Stimulated activated CD4-positive, alpha-beta T cell treated with anti-CD3 and anti-CD28 coated beads, Interleukin-4, amount 100 ng/mL, for 1 hour (primary cell): Measurements from ENCODE around the gene HOXC5.

Experiments used
- DNase-seq: peaks from one replicate; pipeline ENCODE4 v3.0.0-alpha.2; 2020

HOXC5 gene

DNA sequence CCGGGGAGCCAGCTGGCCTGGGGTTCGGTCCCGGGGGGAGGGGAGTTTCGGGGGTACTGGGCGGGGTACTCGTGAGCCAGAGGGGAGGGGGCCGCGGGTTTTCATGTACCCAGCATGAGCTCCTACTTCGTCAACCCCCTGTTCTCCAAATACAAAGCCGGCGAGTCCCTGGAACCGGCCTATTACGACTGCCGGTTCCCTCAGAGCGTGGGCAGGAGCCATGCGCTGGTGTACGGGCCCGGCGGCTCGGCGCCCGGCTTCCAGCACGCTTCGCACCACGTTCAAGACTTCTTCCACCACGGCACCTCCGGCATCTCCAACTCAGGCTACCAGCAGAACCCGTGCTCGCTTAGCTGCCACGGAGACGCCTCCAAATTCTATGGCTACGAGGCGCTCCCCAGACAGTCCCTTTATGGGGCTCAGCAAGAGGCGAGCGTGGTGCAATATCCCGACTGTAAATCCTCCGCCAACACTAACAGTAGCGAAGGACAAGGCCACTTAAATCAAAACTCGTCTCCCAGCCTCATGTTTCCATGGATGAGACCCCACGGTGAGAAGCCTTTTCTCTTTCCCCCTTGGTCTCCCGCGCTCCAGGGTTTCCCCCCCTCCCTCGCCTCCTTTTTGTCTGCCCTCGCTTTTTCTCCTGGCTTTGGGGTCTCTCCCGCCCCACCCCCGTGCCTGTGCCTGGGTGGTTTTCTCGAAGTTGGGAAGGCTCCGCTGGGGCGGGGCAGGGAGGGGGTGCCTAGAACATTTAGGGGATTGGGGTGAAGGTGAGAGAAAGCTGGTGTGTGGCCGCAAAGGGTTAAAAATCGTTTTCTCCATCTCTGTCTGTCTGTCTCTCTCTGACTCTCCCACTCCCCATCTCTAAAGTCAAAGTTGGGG, 23.4 kb upstream of the HOXC5 start:
- peak; percentile 37 for DNase-seq

DNA sequence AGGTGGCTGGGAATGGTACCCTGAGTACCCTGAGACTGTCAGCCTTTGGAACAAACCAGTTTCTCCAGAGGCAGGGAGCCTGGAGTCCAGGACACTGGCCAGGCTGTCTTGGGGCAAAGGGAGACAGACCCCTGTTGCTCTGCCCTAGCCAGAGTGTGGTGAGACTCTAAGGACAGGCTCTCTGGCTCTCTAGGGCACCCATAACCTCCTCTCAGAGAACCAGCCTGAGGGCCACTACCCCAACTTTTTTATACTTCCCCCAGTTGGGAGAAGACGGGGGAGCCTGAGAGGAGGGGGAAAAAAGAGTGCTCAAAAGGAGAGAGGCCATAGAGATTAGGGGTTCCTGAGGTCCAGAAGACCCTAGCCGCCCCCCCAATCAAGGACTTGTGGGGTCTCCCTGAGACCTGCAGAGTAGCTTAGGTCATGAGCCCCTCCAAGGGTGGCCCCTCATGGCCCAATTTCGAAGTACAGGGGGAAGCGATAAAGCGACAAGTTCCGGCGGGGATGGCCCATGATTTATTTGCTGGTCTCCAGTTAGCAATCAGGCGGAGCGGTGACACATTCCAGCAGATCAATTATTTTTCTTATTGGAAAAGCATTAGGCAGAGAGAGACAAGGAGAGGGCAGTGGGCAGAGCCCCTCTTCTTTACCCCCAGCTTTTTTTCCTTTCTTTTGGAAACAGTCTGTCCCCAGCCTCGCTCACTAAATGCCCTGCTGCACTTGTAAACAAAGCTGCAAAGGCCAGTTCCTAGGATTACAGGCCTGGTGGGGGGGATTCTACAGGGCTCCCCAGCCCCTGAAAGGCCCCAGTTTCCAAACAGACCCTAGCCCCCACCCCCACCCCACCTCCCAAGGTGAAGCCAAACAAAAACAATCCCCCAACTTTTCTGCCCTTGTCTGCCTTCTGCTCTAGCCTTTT, 22.5 kb upstream of the HOXC5 start:
- no peak for DNase-seq

DNA sequence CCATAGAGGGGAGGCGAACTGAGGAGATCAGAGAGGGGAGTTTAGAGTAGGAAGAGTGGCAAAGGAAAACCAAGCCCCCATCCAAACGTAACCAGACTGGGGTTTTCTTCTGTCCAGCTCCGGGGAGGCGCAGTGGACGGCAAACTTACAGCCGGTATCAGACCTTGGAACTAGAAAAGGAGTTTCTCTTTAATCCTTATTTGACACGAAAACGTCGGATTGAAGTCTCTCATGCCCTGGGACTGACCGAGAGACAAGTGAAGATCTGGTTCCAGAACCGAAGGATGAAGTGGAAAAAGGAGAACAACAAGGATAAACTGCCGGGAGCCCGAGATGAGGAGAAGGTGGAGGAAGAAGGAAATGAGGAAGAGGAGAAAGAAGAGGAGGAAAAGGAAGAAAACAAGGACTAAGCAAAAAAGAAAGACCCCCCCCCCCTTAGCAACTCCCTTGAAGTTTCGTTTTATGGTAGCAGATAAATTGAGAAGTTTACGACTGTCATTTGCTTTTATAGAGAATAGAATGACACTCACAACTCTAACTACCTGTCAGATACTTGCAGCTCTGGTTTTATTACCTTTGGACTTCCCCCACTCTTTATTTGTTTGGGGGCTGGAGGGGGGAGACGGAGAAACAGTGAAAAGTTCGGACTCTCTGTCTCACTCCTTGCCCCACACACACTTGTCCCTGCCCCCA, 21.7 kb upstream of the HOXC5 start:
- no peak for DNase-seq

DNA sequence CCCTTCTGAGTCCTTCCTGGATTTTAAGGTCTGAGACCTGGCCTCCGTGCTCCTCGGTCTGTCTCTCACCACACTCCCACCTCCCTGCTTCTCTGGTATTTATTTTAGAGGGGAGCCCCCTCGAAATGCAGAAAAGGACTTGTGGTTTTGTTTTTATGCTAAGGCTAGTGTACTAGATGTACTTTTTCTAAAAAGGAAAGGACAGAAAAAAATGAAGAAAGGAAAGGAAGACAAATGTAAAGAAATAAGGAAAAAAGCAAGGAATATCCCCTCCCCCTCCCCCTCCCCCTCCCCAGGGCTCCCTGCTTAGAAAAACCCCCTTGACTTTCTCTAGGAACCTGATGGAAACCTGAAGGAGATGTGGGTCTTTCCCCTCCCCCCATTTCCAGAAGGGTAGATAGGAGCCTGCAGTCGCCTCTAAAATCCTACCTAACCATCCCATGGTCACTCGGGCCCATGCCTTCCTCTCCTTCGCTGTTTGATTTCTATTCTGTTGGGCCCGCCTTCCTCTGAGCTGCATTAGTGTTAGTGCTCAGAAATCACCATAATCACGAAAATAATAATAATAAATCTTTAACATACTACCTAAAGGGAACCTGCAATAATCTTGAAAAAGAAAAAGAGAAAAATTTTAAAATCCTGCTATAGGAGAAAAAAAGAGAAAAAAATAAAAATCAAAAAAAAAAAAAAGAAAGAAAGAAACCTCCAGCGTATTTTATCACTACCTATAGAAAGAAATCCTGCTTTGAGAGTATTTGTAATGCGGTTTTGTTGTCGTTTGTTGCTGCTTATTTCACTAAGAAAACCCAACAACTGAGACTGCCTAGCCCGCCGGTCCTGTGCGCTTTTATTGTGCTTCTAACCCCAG, 21.0 kb upstream of the HOXC5 start:
- DNase-seq = no peak

DNA sequence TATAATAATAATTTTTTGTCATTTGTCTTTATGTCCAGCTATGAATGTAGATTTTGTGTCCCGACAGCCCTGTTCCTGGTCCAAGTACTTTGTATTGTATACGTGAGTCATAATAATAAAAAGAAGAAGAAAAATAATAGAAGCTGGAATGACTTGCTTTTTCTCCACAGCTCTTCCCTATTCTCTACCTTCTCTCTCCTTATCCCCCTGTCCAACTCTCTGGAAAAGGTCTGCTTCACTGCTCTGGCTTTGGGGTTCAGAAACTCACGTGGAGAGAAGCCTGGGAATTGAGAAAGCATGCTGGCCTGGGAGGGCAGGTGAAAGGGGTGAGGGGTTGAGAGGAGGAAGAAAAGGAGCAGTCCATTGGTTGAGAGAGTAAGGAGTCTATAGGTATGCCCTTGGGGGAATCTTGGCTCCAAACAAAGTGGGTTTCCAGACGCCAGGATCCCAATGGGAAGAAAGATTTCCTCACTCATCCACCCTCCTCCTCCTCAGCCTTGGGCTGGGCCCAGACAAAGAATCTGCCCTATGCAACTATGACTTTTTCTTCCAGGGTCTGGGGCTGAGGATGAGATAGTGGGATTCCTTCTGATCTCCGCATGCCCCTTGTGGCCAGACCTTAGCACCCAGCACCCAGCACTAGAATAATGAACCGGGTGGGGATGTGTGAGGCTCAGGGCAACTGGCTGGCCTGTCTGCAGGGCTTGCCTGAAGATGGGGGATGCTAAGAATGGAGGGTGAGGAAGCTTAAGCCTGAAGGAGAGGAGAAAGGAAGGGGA, 20.0 kb upstream of the HOXC5 start:
- DNase-seq = no peak

DNA sequence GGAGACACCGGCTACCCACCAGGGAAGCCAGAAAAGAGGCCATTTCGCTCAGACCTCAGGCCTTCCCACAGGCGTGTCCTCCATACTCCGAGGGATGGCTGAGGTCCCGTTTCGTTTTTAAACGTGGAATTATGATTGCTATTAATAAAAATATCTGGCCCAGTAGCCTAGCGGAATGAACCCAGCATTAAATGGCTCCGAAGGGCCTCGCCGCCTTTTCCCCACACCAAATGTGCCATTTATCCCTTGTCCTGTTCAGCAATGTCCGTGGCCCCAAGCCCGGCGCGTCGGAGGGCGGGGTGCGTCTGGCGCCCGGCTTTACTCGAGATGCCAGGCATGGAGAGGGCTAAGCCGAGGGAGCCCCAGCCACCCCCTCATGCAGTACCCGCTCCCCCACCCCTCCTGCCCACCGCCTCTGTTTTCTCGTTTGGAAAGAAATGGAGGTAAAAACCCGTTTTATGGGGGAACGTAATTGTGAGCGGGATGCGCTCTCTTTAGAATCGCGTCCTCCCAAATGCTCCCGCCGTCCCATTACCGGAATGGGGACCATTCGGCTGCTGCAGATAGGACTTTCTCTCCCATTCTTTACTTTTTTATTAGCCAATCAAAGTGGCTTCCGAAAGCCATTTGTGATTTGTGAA, 18.4 kb upstream of the HOXC5 start:
- DNase-seq = no peak

DNA sequence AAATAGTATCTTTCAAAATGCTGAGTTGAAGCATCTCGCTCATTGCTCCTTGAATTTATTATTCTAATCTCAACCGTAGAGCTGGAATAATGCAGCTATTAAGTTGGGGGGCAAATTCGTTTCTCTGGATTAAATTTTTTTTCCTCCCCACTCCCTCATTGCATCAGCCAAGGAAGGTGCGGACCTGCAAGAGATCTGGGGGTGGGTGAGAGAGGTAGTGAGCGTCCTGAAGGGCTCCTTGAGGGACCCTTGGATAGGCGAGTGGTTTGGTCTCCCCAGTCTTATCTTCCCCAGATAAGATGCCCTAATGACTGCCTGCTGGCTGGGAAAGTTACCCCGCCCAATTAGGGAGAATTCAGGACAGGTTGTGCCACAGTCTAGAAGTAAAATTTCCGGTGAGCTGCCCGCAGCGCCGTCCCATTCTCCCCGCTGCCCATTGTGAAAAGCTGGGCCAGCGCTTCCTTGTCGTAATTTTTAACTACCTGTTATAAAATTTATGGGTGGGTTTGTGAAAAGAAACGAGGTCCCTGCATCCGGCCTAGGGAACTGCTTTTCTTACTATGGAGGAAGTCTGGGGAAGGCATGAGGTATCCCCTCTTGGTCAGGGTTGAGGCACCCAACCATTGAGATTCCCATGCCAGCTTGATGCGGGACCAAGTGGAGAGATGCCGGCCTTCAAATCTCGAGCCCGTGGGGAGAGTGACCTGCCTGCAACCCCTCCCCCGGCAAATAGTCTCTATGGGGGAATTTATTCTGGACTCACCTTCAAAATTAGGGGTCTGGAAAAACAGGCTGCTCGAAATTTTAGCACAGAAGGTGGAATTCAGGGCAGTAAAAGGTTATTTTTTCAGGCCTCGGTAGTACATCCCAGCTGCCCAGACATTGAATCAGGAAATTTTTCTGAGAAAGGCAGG, 17.6 kb upstream of the HOXC5 start:
- no peak for DNase-seq

DNA sequence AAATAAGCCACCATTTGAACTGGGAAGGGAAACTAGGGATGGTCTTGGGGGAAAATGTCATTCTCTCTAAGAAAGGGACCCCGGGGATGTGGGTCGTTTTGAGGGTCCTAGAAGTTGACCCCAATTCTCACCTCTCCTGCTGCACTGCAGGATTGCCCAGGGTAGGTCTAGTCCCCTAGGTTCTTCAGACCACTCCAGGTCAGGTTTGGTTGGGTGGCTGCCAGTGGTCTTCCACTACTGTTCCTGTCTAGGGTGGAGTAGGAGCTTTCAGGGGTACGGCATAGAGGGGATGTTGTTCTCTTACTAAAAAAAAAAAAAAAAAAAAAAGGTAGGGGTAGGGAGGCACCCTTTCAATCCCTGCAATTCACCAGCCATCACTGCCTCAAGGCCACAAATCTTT, 16.8 kb upstream of the HOXC5 start:
- no peak for DNase-seq

DNA sequence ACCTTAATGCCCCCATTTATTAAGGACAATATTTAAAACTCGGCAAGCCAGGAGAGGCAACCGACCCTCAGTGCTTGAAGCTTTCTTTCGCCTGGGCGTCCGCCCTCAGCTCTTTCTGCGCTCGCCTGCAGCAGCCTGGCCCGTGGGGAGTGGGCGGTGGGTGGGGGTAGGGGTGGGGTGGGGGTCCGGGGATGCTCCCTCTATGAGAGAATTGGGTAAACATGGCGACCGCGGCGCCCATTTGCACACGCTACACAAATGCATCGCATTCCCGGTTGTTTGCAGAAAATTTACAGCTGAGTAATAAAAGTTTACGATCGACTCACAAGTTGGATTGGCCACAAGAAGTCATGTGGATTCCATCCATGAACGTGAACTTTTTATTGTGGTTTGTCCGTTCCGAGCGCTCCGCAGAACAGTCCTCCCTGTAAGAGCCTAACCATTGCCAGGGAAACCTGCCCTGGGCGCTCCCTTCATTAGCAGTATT, 16.3 kb upstream of the HOXC5 start:
- no peak for DNase-seq

DNA sequence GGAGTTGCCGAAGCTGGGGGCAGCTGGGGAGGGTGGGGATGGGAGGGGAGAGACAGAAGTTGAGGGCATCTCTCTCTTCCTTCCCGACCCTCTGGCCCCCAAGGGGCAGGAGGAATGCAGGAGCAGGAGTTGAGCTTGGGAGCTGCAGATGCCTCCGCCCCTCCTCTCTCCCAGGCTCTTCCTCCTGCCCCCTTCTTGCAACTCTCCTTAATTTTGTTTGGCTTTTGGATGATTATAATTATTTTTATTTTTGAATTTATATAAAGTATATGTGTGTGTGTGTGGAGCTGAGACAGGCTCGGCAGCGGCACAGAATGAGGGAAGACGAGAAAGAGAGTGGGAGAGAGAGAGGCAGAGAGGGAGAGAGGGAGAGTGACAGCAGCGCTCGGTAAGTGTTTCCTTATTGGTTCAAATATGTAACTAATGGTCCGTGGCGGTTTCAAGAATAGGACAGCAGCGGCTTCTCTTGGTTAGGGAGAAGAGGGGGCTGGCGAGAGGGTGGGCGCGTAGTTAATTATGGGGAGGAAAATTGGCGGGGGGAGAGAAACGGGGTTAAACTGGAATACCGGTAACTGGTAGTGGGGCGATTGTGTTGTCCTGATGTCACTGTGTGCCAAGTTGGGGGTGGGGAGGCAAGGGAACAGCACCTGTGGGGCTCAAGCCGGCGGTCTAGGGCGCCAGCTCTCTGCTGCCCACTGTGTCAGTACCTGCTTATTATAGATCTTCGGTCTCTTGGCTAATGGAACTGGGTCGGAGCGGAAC, 15.6 kb upstream of the HOXC5 start:
- no peak for DNase-seq

DNA sequence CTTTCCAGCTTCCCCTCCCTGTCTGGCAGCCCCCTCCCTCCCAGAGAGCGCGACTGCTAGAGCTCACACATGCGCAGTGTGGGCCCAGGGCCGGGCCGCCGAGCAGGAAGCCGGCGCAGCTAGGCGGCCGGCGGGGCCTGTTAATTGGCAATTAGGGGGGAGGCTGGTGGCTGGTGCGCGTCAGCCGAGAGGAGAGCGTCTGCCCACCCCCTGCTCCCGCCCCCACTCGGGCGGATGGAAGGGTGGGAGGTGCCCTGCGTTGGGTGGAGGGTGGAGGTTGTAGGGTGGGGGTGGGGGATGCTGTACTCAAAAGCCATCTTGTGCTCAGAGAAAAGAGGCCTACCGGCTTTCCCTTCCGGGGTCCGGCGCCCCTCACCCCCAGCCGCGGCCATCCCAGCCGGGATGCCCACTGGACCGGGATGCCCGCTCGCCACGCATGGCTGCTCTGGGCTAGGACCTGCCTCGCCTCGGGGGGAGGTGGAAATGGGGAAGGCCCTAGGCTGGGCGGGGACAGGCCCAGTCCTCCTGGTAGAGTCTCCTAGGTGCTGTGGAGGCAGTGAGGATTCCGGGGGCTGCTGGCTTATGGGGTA, 14.9 kb upstream of the HOXC5 start:
- peak; percentile 72 for DNase-seq

DNA sequence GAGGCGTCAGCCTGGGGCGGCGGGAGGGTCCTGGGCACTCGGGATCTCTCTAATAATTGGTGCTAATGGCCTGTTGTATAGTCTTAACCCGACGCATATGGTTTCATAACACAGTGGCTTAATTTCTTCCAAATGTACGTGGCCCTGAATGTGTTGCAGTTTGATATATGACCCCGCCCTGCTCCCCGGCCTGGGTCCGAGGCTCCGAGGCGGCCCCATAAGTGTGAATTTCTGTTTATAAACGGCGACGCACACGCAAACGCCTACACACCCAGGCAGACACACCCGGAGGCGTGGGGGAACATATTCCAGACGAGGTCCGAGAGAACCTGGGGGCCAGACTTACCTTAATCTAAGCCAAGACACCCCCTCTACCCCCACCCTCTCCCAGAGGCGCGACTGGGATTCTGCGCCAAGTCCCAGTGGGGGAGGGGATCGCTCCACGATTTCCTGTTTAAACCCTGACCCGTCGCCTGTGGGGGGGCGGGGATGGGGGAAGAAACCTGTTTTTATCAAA, 14.3 kb upstream of the HOXC5 start:
- DNase-seq = no peak

DNA sequence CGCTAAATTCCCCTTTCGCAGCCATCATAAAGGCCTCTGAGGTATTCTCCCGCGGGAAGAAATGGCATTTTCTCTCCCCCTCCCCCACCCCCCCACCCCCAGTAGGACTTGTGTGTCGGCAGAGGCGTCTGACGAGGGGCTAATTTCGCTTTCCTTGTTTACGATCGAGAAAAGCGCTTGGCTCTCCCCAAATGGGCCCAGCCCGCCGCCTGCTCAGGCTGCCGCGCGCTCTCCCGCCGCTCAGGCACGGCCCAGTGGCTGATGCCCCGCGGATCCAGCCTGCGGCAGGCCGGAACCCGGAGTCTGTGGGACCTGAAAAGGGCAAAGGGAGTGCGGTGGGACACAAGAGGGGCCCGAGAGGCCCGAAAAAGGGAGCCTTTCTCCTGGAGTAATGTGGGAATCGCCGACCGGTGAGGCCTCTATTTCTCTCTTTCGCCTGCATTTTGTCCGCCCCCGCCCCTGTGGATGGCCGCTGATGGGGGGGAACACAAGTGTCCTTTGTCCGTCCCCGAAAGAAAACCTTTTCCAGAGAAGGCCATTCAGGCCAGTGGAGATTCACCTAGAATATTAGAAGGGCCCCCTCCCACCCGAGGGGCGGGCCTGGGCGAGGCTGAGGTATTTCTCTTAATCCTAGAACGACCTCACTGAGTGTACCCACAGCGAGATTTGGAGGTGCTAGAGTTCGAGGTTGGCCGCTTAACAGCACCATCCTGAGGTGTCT, 13.6 kb upstream of the HOXC5 start:
- no peak for DNase-seq

DNA sequence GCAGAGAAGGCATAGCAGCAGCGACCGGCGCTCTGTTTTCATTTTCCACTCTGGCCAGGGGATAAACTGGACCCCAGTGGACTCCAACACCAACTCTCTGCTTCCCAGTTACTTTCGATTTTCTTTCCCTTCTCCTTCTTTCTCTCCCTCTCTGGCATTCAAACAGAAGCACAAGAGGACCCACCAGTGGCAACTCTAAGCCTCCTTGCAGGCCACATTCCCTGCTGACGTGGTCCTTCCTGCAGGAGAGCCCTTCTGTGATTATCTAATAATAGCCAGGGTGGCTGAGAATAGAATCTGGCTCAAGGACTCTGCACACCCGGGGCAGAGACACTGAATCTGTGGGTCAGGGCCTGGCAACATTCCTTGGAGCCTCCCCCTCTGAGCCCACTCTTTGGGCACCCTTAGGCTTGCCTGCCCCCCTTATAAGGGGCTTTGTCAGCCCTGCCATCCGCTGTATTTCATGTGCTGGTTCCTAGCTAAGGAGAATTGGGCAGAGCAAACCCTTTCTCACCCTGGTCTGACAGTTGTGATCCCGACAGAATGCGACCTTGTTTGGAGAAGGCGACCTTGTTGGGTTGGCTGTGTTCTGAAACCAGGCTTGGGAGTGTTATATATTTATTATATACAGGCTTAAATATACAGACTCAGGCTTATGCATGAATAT, 12.8 kb upstream of the HOXC5 start:
- DNase-seq = no peak

DNA sequence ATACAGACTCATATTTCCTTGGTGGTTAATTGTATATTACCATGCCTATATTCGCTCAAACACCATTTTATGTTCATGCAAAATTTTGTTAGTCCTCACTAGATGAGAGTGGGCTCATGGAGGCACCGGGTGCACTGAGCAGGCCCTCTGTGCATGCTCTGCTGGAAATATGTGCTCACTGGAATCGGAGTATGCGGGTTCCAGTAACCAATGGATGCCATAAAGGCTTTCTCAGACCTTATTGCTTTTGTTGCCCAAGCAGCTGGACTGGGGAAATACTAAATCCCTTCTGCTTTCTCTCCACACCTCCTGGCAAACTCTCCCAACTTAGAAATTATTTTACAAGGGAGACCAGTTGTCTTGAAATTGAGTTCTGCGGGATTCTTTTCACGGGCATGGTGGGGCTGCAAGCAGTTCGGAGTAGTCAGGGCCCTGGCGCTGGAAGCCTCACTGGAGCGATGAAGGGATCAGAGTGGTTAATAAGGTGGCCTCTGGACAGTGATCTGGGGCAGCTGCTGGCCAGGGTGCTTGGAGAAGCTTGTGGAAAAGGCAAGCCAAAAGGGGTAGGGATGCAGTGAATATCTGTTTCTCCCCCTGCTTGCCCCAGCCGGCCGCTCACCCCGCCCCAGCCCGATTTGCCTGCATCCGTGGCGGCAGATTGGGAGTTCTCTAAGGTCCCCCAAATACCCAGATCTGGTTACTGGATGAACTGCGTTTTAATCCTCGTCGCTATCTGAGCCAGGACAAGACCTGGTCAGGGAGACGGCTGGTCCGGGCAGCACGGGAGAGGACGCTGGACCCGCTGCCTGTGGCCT, 12.1 kb upstream of the HOXC5 start:
- no peak for DNase-seq

DNA sequence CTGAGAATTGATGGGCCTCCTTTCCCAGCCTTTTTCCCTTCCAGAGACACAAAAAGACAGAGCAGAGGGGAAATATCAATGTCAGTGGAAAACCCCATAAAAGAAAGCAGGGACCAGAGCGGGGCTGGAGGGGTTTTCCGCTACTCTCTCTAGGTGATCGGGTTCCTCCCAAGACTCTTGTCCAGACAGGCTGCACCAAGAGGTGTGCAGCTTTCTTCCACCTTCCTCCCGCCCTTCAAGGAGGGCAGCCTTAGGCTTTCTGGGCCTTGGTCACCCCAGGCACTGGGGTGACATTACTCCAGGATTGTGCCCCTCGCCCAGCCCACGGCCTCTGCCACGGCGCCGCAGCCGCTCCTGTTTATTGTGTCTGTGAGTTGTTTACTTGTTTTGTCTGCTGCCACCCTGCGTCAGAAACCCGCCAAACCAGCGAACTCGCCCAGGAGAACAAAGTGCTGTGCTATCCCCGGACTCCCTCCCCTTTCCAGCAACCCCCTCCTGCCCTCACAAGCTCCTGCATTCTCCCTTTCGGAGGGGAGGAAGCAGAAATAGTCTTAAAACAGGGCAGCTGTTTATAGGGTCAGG, 11.3 kb upstream of the HOXC5 start:
- no peak for DNase-seq
